ENCODE results near the gene TNFAIP6.
"Not testable (repeated sequence)": the region's sequence is repeated elsewhere in the genome, so short reads cannot be mapped to it uniquely, and the experiment has no call there.

The TNFAIP6 gene

DNA sequence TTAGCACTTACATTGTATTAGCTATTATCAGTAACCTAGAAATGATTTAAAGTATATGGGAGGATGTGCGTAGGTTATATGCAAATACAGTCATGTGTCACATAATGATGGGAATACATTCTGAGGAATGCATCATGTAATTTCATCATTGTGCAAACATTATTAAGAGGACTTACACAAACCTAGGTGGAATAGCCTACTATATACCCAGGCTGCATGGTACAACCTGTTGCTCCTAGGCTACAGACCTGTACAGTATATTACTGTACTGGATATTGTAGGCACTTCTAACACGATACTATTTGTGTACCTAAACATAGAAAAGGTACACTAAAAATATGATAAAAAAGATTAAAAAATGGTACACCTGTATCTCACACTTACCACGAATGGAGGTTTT is 60.3 kb downstream of the TNFAIP6 start:
- DNase-seq (ENCODE audit: low read depth in 2 of 2, low spot score in 1 of 2), result no peak

DNA sequence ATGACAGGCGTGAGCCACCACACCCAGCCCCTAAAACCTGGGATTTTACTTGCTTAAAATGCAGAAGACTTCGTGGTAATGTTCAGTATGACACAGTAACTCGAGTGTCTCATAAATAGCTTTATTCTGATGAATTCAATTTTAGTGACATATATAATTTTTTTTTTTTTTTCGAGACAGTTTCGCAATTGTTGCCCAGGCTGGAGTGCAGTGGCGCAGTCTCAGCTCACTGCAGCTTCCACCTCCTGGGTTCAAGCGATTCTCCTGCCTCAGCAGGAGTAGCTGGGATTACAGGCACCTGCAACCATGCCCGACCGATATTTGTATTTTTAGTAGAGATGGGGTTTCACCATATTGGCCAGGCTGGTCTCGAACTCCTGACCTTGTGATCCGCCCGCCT is 64.3 kb downstream of the TNFAIP6 start:
- DNase-seq (ENCODE audit: low read depth in 2 of 2, low spot score in 1 of 2), result not testable (repeated sequence)

DNA sequence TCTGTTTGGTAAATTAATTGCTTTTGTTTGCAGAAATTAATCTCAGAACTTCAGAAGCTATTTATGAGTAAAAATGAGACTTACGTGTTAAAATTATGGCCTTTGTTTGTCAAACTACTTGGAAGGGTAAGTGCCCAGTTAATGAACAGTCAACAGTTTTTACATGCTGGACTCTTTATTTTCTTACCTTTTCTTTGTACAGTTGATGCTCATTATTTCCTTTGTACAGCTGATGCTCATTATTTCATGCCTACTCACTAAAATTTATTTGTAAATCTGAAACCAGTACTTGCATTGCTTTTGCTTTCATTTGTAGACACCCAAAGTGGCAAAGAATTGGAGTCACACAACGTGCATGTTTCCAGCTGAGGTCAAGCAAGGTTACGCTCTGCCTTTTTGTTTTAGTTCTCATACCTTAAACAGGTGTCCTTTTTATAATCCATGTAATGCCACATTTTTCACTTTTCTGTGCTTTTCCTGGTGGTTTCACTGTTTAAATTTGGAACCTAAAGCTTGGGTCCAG is 65.6 kb downstream of the TNFAIP6 start:
- no peak for DNase-seq (ENCODE audit: low read depth in 2 of 2, low spot score in 1 of 2)

DNA sequence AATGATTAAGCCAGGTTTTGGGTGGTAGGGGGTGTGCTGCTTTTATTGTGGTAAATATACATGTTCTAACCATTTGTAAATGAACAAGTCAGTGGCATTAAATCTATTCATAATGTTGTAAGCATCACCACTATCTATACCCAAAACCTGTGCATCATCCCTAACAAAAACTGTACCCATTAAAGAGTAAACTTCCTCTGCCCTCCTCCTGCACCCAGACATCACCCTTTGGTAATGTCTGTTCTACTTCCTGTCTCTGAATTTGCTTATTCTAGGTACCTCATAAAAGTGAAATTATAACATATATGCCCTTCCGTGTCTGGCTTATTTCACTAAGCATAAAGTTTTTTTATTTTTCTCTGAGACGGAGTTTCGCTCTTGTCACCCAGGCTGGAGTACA is 66.4 kb downstream of the TNFAIP6 start:
- DNase-seq (ENCODE audit: low read depth in 2 of 2, low spot score in 1 of 2), result no peak
